GM23338 (cell line): ENCODE data around the gene OR2A25.

ENCODE experiments used
- CREB1 ChIP-seq: fragments of 250-450 bp; sonication (Bioruptor Pico); IDR thresholded peaks from 2 replicates; pipeline ENCODE4 v1.5.0; 2020; ENCODE audit warnings: low read depth, mild to moderate bottlenecking, moderate library complexity
- EZH2 ChIP-seq: fragments of 200-600 bp; sonication (generic); IDR thresholded peaks from one replicate; pipeline ENCODE4 v1.8.0; 2017; ENCODE audit warnings: antibody characterized with exemption, mild to moderate bottlenecking, low read depth; ENCODE audit not compliant: unreplicated experiment
- EZH2phosphoT487 ChIP-seq: fragments of 200-600 bp; sonication (generic); IDR thresholded peaks from one replicate; pipeline ENCODE4 v1.8.1; 2018; ENCODE audit warnings: antibody characterized with exemption; ENCODE audit not compliant: unreplicated experiment
- JUNB ChIP-seq: IDR thresholded peaks from one replicate; pipeline ENCODE4 v1.6.1; 2016; ENCODE audit warnings: antibody characterized with exemption; ENCODE audit not compliant: unreplicated experiment
- POLR2AphosphoS5 ChIP-seq: IDR thresholded peaks from 2 replicates; pipeline ENCODE4 v1.6.1; 2016; ENCODE audit warnings: antibody characterized with exemption, low read depth
- REST ChIP-seq: IDR thresholded peaks from one replicate; pipeline ENCODE4 v1.6.1; 2018; ENCODE audit warnings: antibody characterized with exemption; ENCODE audit not compliant: unreplicated experiment
- ZNF114 ChIP-seq: fragments of 250-450 bp; sonication (Bioruptor Pico); IDR thresholded peaks from 2 replicates; pipeline ENCODE4 v1.5.0; 2020; ENCODE audit warnings: mild to moderate bottlenecking, moderate library complexity
- TF ChIP-seq, protein P1 (sequence below), 2 experiments: fragments of 200-600 bp in 1 of 2; sonication (generic) in 1 of 2; conservative IDR thresholded peaks; 2 replicates each; pipeline versions ENCODE4 v1.5.1 to v1.6.1; 2016 to 2017; ENCODE audit warnings: antibody characterized with exemption in 2 of 2, low read depth in 2 of 2, mild to moderate bottlenecking in 2 of 2, moderate library complexity in 1 of 2

DNA sequence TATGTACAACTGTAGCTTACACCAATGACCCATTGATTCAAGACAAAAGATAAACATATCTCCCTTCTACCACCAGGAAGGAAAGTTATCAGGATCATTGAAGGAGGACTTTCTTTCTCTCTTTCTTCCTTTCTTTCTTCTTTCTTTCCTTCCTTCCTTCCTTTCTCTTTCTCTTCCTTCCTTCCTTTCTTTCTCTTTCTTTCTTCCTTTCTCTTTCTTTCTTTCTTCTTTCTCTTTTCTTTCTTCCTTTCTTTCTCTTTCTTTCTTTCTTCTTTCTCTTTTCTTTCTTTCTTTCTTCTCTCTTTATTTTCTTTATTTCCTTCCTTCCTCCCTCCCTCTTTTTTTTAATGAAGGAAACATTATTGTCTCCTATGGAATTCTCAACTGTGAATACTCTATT, 29.2 kb downstream of the OR2A25 start:
- TF ChIP-seq, protein P1, sequence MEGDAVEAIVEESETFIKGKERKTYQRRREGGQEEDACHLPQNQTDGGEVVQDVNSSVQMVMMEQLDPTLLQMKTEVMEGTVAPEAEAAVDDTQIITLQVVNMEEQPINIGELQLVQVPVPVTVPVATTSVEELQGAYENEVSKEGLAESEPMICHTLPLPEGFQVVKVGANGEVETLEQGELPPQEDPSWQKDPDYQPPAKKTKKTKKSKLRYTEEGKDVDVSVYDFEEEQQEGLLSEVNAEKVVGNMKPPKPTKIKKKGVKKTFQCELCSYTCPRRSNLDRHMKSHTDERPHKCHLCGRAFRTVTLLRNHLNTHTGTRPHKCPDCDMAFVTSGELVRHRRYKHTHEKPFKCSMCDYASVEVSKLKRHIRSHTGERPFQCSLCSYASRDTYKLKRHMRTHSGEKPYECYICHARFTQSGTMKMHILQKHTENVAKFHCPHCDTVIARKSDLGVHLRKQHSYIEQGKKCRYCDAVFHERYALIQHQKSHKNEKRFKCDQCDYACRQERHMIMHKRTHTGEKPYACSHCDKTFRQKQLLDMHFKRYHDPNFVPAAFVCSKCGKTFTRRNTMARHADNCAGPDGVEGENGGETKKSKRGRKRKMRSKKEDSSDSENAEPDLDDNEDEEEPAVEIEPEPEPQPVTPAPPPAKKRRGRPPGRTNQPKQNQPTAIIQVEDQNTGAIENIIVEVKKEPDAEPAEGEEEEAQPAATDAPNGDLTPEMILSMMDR (conservative IDR thresholded peaks at IDR 0.05; ENCODE audit: low read depth in 2 of 2), result no peak
- TF ChIP-seq EZH2phosphoT487 (no peak), ZNF114 (CRISPR knock-in tag) (no peak), REST (no peak), EZH2 (no peak), POLR2AphosphoS5 (no peak), CREB1 (CRISPR knock-in tag) (no peak), JUNB (no peak)
